ENCODE measurements around the gene TRAF3IP1. TPM values are rescaled to one million over a fixed set of nuclear protein-coding genes. Genes with fewer than 3 reads are reported as not detected.

TRAF3IP1 gene
- total and polyA plus RNA-seq, 4 donors = 4.0 to 9.1 (median 4.6) TPM

DNA sequence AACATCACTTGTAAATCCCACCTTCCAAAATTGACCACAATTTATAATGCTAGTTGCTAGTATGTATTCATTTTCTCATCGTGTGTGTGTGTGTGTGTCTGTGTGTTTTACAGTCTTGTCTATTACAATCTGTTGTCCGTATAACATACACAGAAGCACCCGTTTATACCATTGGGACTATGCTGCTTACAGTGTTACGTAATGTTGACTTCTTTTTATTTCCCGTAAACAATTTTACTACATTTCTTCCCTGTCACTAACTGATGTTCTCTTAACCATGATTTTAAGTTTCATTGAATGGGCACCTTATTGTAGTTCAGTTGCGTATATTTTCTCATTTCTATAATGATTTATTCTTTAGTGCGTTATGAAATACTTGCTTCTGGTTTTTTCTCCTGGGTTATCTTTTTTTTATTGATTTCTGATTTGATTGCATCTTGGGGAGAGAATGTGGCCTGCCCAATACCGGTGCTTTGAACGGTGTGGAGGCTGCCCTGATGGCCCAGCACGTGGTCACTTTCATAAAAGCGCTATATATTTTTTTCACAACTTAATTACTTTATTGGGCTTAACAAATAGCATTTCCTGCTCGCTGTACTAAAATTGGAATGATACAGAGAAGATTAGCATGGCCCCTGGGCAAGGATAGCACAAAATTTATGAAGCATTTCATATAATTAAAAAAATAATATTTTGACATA lies 91.9 kb downstream of the TRAF3IP1 start:
- Histone ChIP-seq H3K4me1 (ENCODE audit: control insufficient read depth in 4 of 4, insufficient read depth in 4 of 4, low read length in 3 of 4) (no peaks in the 10 kb centered on the region), H3K27ac (ENCODE audit: low read depth in 1 of 2, low read length in 2 of 2) (no peak overlapping the region), H3K27me3 (ENCODE audit: control insufficient read depth in 4 of 4, insufficient read depth in 4 of 4, low read length in 3 of 4) (no peaks in the 10 kb centered on the region), H3K4me3 (ENCODE audit: low read depth in 1 of 3, low read length in 3 of 3) (no peak overlapping the region), H3K36me3 (ENCODE audit: control insufficient read depth in 4 of 4, insufficient read depth in 3 of 4, low read depth in 1 of 4, low read length in 3 of 4) (no peaks in the 10 kb centered on the region), H3K9ac (ENCODE audit: low read depth in 1 of 2, low read length in 2 of 2) (no peak overlapping the region), H3K9me3 (ENCODE audit: control insufficient read depth in 4 of 4, low read length in 3 of 4) (peaks cover 0 to 11% (median 5%) of the 10 kb centered on the region in 4 donors)
- no peak for TF ChIP-seq FOXA2 (IDR thresholded peaks at IDR 0.05)
- no peak for TF ChIP-seq HNF4A (conservative IDR thresholded peaks at IDR 0.05)
- no peak for TF ChIP-seq EGR1 (IDR thresholded peaks at IDR 0.05; ENCODE audit: low read depth in 2 of 2)
- TF ChIP-seq, protein P1, sequence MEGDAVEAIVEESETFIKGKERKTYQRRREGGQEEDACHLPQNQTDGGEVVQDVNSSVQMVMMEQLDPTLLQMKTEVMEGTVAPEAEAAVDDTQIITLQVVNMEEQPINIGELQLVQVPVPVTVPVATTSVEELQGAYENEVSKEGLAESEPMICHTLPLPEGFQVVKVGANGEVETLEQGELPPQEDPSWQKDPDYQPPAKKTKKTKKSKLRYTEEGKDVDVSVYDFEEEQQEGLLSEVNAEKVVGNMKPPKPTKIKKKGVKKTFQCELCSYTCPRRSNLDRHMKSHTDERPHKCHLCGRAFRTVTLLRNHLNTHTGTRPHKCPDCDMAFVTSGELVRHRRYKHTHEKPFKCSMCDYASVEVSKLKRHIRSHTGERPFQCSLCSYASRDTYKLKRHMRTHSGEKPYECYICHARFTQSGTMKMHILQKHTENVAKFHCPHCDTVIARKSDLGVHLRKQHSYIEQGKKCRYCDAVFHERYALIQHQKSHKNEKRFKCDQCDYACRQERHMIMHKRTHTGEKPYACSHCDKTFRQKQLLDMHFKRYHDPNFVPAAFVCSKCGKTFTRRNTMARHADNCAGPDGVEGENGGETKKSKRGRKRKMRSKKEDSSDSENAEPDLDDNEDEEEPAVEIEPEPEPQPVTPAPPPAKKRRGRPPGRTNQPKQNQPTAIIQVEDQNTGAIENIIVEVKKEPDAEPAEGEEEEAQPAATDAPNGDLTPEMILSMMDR (IDR thresholded peaks at IDR 0.05; ENCODE audit: low read depth, low read length, missing input control) = no peak
- TF ChIP-seq, protein P2, sequence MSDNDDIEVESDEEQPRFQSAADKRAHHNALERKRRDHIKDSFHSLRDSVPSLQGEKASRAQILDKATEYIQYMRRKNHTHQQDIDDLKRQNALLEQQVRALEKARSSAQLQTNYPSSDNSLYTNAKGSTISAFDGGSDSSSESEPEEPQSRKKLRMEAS (IDR thresholded peaks at IDR 0.05) = no peak
- TF ChIP-seq, protein P3, sequence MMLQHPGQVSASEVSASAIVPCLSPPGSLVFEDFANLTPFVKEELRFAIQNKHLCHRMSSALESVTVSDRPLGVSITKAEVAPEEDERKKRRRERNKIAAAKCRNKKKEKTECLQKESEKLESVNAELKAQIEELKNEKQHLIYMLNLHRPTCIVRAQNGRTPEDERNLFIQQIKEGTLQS (IDR thresholded peaks at IDR 0.05) = no peak
- no peak for TF ChIP-seq JUND (IDR thresholded peaks at IDR 0.05)
- no peak for TF ChIP-seq HNF4G (IDR thresholded peaks at IDR 0.05)
- TF ChIP-seq FOXA1 (IDR thresholded peaks at IDR 0.05) = no peak
- no peak for TF ChIP-seq SP1 (IDR thresholded peaks at IDR 0.05)
- no peak for TF ChIP-seq TAF1 (conservative IDR thresholded peaks at IDR 0.05)
- no peak for TF ChIP-seq YY1 (IDR thresholded peaks at IDR 0.05)
- no peak for TF ChIP-seq RXRA (IDR thresholded peaks at IDR 0.05)
- TF ChIP-seq RAD21 (IDR thresholded peaks at IDR 0.05) = no peak
- TF ChIP-seq, protein P4, sequence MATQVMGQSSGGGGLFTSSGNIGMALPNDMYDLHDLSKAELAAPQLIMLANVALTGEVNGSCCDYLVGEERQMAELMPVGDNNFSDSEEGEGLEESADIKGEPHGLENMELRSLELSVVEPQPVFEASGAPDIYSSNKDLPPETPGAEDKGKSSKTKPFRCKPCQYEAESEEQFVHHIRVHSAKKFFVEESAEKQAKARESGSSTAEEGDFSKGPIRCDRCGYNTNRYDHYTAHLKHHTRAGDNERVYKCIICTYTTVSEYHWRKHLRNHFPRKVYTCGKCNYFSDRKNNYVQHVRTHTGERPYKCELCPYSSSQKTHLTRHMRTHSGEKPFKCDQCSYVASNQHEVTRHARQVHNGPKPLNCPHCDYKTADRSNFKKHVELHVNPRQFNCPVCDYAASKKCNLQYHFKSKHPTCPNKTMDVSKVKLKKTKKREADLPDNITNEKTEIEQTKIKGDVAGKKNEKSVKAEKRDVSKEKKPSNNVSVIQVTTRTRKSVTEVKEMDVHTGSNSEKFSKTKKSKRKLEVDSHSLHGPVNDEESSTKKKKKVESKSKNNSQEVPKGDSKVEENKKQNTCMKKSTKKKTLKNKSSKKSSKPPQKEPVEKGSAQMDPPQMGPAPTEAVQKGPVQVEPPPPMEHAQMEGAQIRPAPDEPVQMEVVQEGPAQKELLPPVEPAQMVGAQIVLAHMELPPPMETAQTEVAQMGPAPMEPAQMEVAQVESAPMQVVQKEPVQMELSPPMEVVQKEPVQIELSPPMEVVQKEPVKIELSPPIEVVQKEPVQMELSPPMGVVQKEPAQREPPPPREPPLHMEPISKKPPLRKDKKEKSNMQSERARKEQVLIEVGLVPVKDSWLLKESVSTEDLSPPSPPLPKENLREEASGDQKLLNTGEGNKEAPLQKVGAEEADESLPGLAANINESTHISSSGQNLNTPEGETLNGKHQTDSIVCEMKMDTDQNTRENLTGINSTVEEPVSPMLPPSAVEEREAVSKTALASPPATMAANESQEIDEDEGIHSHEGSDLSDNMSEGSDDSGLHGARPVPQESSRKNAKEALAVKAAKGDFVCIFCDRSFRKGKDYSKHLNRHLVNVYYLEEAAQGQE (IDR thresholded peaks at IDR 0.05) = no peak
- DNase-seq (ENCODE audit: low spot score) = no peak
- WGBS = 83% methylated on average over 12 of the region's 12 CpGs

DNA sequence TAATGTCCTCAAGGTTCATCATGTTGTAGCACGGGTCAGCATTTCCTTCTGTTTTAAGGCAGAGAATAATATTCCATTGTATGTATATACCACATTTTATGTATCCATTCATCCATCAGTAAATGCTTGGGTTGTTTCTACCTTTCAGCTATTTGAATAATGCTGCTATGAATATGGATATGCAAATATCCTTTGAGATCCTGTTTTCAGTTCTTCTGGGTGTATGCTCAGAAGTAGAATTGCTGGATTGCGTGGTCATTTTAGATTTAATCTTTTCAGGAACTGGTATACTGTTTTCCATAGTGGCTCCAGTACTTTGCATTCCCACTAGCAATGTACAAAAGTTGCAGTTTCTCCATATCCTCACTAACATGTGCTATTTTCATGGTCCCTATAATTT lies 93.0 kb downstream of the TRAF3IP1 start:
- Histone ChIP-seq H3K27ac (ENCODE audit: low read depth in 1 of 2, low read length in 2 of 2) (no peak overlapping the region), H3K9me3 (ENCODE audit: control insufficient read depth in 4 of 4, low read length in 3 of 4) (peaks cover 0 to 11% (median 5%) of the 10 kb centered on the region in 4 donors), H3K9ac (ENCODE audit: low read depth in 1 of 2, low read length in 2 of 2) (no peak overlapping the region), H3K4me3 (ENCODE audit: low read depth in 1 of 3, low read length in 3 of 3) (no peak overlapping the region), H3K4me1 (ENCODE audit: control insufficient read depth in 4 of 4, insufficient read depth in 4 of 4, low read length in 3 of 4) (no peaks in the 10 kb centered on the region), H3K36me3 (ENCODE audit: control insufficient read depth in 4 of 4, insufficient read depth in 3 of 4, low read depth in 1 of 4, low read length in 3 of 4) (no peaks in the 10 kb centered on the region), H3K27me3 (ENCODE audit: control insufficient read depth in 4 of 4, insufficient read depth in 4 of 4, low read length in 3 of 4) (no peaks in the 10 kb centered on the region)
- TF ChIP-seq TAF1 (conservative IDR thresholded peaks at IDR 0.05) (no peak), NR2F2 (IDR thresholded peaks at IDR 0.05) (no peak), HNF4G (IDR thresholded peaks at IDR 0.05) (no peak)
- TF ChIP-seq, protein P1 (IDR thresholded peaks at IDR 0.05; ENCODE audit: low read depth, low read length, missing input control) = no peak
- TF ChIP-seq, protein P3 (IDR thresholded peaks at IDR 0.05) = no peak
- WGBS = 93% methylated on average over 2 of the region's 2 CpGs
- no peak for DNase-seq (ENCODE audit: low spot score)

Measured in liver (tissue), 9 donors.